Adrenal gland (tissue), 12 donors: ENCODE measurements around the gene CISD3. TPM values are rescaled to one million over a fixed set of nuclear protein-coding genes. Genes with fewer than 3 reads are reported as not detected.

Experiments used
- DNase-seq, 7 donors: peaks; one replicate each; pipeline ENCODE4 v3.0.0-alpha.2; 2019 to 2020
- H3K27ac ChIP-seq, 5 donors: fragments of 200-600 bp; sonication (generic) in 4 of 5; 1 replicate in 3 of 5; 2 replicates in 2 of 5; pipeline versions ENCODE4 v1.5.1 to v1.8.0; 2016 to 2020; ENCODE audit warnings: mild to moderate bottlenecking in 1 of 5
- H3K27me3 ChIP-seq: fragments of 200-600 bp; 2 replicates; pipeline ENCODE4 v1.8.0; 2021
- H3K36me3 ChIP-seq, 2 donors: fragments of 200-600 bp; replicated peaks in 1 of 2; 1 replicate in 1 of 2; 2 replicates in 1 of 2; pipeline versions ENCODE4 v1.5.1 to v1.8.0; 2018 to 2022
- H3K4me1 ChIP-seq, 2 donors: fragments of 200-600 bp; replicated peaks in 1 of 2; 1 replicate in 1 of 2; 2 replicates in 1 of 2; pipeline versions ENCODE4 v1.5.1 to v1.8.0; 2018 to 2021
- H3K4me3 ChIP-seq, 4 donors: fragments of 200-600 bp; sonication (generic) in 3 of 4; one replicate each; pipeline ENCODE4 v1.5.1; 2016 to 2018
- H3K9me3 ChIP-seq, 3 donors: fragments of 200-600 bp; sonication (generic) in 1 of 3; replicated peaks in 1 of 3; 1 replicate in 2 of 3; 2 replicates in 1 of 3; pipeline versions ENCODE4 v1.5.1 to v1.8.0; 2016 to 2021
- POLR2A ChIP-seq, 2 donors: fragments of 450-650 bp; IDR thresholded peaks; one replicate each; pipeline ENCODE4 v1.6.1; 2017; ENCODE audit warnings: antibody characterized with exemption in 2 of 2, mild to moderate bottlenecking in 2 of 2, moderate library complexity in 1 of 2
- WGBS, 4 donors: extraction: QIAGEN DNeasy Blood & Tissue Kit in 2 of 4; methylation state at CpG; one replicate each; pipeline versions ENCODE4 v1.1.5 to v1.1.7; 2013 to 2017; 5-methylcytosine and 5-hydroxymethylcytosine counted together
- intact Hi-C, 2 donors: fragments of 100-400 bp; cut with DNase I; formaldehyde crosslinking; loops; one replicate each; pipeline versions ENCODE4 v1.14.1 to v1.15.0; 2022 to 2023
- polyA plus RNA-seq, 3 donors: library from polyadenylated mRNA; stranded (reverse); fragments of 200-250 nt in 2 of 3; fragments of 350-450 nt in 1 of 3; fragmentation: Illumina TruSeq in 1 of 3; extraction: RNeasy Lipid Tissue Mini Kit (QIAGEN cat#74804) in 1 of 3; gene quantifications; one replicate each; pipeline ENCODE4 v1.2.3, GENCODE V29; 2013 to 2014
- total RNA-seq, 9 donors: library from RNA; depleted of rRNA in 4 of 9; stranded (reverse); fragments of >200 nt in 4 of 9; fragments of 120-200 nt in 1 of 9; fragmentation: NEBNext Ultra II Directional in 1 of 9; extraction: Animal tissue kit (Norgen Biotek cat#: 25700) in 1 of 9; gene quantifications; one replicate each; pipeline versions ENCODE4 v1.1.0 to v1.2.4, GENCODE V29; 2013 to 2023
- TF ChIP-seq, protein P1 (sequence below), 6 experiments: fragments of 450-650 bp in 4 of 6; fragments of 200-600 bp in 2 of 6; sonication (generic) in 1 of 6; IDR thresholded peaks; 1 replicate in 5 of 6; 2 replicates in 1 of 6; pipeline versions ENCODE4 v1.5.1 to v1.8.0; 2016 to 2021; ENCODE audit warnings: antibody characterized with exemption in 6 of 6, mild to moderate bottlenecking in 2 of 6, moderate library complexity in 1 of 6
- donor health status: healthy with polysubstance abuse.
- donor health status: Bipolar disorder and iron deficiency.
- donor health status: DM: yes; HTN: yes; CAD: no.
- donor health status: DM: no; HTN: no; CAD: no.
- donor health status: DM: no; HTN: no; CAD: no.
- donor health status: DM: yes; HTN: yes; CAD: no.

The CISD3 gene
- total and polyA plus RNA-seq, 12 donors: 7.2 to 78.7 (median 43.1) TPM

GRCh38 chr17:38741461-38741860 is 11.3 kb downstream of the CISD3 start:
- no peak overlapping the region for H3K4me3 ChIP-seq
- H3K36me3 ChIP-seq: peaks cover 0 to 34% of the 10 kb centered on the region in 2 donors
- peak overlapping the region in 2 of 5 donors; percentile 59 to 74 for H3K27ac ChIP-seq
- no peaks in the 10 kb centered on the region for H3K9me3 ChIP-seq
- H3K27me3 ChIP-seq: no peaks in the 10 kb centered on the region
- DNase-seq: peak in 1 of 7 donors; percentile 51
- intact Hi-C loops: no loop called here
- 83 to 86% (median 85%) methylated on average over 3 to 5 of the region's 5 CpGs for WGBS, 4 donors
- H3K4me1 ChIP-seq: peaks cover 11 to 37% of the 10 kb centered on the region in 2 donors
- TF ChIP-seq, protein P1, sequence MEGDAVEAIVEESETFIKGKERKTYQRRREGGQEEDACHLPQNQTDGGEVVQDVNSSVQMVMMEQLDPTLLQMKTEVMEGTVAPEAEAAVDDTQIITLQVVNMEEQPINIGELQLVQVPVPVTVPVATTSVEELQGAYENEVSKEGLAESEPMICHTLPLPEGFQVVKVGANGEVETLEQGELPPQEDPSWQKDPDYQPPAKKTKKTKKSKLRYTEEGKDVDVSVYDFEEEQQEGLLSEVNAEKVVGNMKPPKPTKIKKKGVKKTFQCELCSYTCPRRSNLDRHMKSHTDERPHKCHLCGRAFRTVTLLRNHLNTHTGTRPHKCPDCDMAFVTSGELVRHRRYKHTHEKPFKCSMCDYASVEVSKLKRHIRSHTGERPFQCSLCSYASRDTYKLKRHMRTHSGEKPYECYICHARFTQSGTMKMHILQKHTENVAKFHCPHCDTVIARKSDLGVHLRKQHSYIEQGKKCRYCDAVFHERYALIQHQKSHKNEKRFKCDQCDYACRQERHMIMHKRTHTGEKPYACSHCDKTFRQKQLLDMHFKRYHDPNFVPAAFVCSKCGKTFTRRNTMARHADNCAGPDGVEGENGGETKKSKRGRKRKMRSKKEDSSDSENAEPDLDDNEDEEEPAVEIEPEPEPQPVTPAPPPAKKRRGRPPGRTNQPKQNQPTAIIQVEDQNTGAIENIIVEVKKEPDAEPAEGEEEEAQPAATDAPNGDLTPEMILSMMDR (IDR thresholded peaks at IDR 0.05): no peak
- no peak for TF ChIP-seq POLR2A (IDR thresholded peaks at IDR 0.05)

- Histone ChIP-seq H3K36me3 (peaks cover 0 to 30% of the 10 kb centered on the region in 2 donors), H3K4me3 (no peak overlapping the region), H3K27me3 (no peaks in the 10 kb centered on the region), H3K4me1 (peaks cover 16 to 42% of the 10 kb centered on the region in 2 donors), H3K9me3 (no peaks in the 10 kb centered on the region), H3K27ac (peak overlapping the region in 2 of 5 donors; percentile 59 to 74)
- TF ChIP-seq, protein P1 (IDR thresholded peaks at IDR 0.05): no peak
- TF ChIP-seq POLR2A (IDR thresholded peaks at IDR 0.05): no peak
- DNase-seq: peak in 2 of 7 donors; percentile 16 to 70
- WGBS, 4 donors: 49 to 74% (median 66%) methylated on average over 5 to 7 of the region's 7 CpGs
- intact Hi-C loops: no loop called here
These were observed 11.8 kb downstream of the CISD3 start for GRCh38 chr17:38741921-38742410.

- H3K36me3 ChIP-seq: peaks cover 0 to 23% of the 10 kb centered on the region in 2 donors
- H3K4me1 ChIP-seq: peaks cover 19 to 45% of the 10 kb centered on the region in 2 donors
- H3K4me3 ChIP-seq: no peak overlapping the region
- intact Hi-C loops: no loop called here
- H3K27me3 ChIP-seq: no peaks in the 10 kb centered on the region
- peak in 5 of 7 donors; percentile 62 to 84 (median 73) for DNase-seq
- H3K27ac ChIP-seq: peak overlapping the region in 2 of 5 donors; percentile 59 to 74
- no peaks in the 10 kb centered on the region for H3K9me3 ChIP-seq
- TF ChIP-seq, protein P1 (IDR thresholded peaks at IDR 0.05): no peak
- WGBS, 4 donors: 47 to 63% (median 58%) methylated on average over 18 to 22 of the region's 22 CpGs
These were observed 12.5 kb downstream of the CISD3 start for GRCh38 chr17:38742411-38743308.

GRCh38 chr17:38743556-38744171 is 13.5 kb downstream of the CISD3 start:
- peak in 2 of 7 donors; percentile 7 to 52 for DNase-seq
- Histone ChIP-seq H3K27me3 (no peaks in the 10 kb centered on the region), H3K27ac (peak overlapping the region in 1 of 5 donors; percentile 74), H3K4me3 (no peak overlapping the region), H3K36me3 (peaks cover 0 to 13% of the 10 kb centered on the region in 2 donors), H3K4me1 (peaks cover 23 to 47% of the 10 kb centered on the region in 2 donors), H3K9me3 (no peaks in the 10 kb centered on the region)
- no peak for TF ChIP-seq POLR2A (IDR thresholded peaks at IDR 0.05)
- TF ChIP-seq, protein P1 (IDR thresholded peaks at IDR 0.05): no peak
- WGBS, 4 donors: 75 to 88% (median 83%) methylated on average over 4 of the region's 4 CpGs
- intact Hi-C loops: no loop called here
